ENCODE measurements around the gene DPM1. TPM values are rescaled to one million over a fixed set of nuclear protein-coding genes. Genes with fewer than 3 reads are reported as not detected.

The DPM1 gene
- total RNA-seq, 4 donors from 2014 or later, result 39.0 to 62.0 (median 49.6) TPM

DNA sequence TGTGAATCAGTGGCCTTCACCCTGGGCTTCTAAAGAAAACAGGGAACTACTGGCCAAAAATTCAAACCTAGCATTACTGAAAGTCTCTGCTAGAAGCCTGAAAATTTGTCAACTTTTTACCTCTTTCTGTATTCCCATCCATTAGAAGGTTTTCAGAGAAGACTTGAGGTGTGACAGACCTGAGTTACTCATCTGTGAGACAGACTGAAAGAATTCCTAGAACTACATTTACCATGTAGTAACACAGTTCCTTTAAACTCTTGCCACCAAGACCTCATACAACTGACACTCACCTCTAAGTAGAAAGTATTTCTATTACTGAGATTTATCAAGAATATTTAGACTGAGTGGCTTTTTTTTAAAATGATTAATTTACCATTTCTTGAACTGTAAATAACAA is 4.5 kb downstream of the DPM1 start:
- TF ChIP-seq, protein P1, sequence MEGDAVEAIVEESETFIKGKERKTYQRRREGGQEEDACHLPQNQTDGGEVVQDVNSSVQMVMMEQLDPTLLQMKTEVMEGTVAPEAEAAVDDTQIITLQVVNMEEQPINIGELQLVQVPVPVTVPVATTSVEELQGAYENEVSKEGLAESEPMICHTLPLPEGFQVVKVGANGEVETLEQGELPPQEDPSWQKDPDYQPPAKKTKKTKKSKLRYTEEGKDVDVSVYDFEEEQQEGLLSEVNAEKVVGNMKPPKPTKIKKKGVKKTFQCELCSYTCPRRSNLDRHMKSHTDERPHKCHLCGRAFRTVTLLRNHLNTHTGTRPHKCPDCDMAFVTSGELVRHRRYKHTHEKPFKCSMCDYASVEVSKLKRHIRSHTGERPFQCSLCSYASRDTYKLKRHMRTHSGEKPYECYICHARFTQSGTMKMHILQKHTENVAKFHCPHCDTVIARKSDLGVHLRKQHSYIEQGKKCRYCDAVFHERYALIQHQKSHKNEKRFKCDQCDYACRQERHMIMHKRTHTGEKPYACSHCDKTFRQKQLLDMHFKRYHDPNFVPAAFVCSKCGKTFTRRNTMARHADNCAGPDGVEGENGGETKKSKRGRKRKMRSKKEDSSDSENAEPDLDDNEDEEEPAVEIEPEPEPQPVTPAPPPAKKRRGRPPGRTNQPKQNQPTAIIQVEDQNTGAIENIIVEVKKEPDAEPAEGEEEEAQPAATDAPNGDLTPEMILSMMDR (IDR thresholded peaks at IDR 0.05), result no peak
- DNase-seq (ENCODE audit: low spot score) (no peak), ATAC-seq (ENCODE audit: low FRiP score) (no peak)

GRCh38 chr20:50953196-50953595 is 5.1 kb downstream of the DPM1 start:
- no peak for DNase-seq (ENCODE audit: low spot score)
- no peak for ATAC-seq (ENCODE audit: low FRiP score)
- TF ChIP-seq, protein P1 (IDR thresholded peaks at IDR 0.05), result no peak

DNA sequence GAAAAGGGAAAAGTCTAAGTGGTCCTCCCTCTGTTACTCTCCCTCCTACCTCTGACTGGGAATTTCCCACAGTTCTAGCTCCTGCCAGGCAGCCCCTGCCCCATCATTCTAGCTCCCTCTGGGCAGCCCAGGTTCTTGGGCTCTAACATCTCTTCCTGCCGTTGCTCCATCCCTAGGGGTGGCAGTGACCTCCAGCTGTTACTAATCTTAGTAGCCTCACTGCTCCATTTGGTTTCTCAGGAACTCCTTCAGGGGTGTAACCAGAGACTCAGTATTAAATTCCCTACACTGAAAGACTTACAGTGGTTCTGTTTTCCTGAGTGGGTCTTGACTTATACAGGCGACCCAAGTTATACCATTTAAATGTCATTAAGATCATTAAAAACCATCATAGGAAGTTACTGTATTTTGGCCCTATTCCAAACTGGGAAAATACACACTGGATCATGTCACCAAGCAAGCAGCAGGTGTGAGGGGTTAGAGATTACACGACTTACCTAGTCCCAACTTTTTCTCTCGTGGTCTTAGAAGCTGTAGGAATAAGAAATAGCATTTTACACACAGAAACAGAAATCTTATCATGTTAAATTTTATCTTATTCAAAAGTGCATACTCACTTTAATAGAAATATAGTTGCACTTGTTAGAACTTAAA is 10.1 kb downstream of the DPM1 start:
- ATAC-seq (ENCODE audit: low FRiP score), result no peak
- TF ChIP-seq, protein P1 (IDR thresholded peaks at IDR 0.05), result no peak
- no peak for DNase-seq (ENCODE audit: low spot score)

DNA sequence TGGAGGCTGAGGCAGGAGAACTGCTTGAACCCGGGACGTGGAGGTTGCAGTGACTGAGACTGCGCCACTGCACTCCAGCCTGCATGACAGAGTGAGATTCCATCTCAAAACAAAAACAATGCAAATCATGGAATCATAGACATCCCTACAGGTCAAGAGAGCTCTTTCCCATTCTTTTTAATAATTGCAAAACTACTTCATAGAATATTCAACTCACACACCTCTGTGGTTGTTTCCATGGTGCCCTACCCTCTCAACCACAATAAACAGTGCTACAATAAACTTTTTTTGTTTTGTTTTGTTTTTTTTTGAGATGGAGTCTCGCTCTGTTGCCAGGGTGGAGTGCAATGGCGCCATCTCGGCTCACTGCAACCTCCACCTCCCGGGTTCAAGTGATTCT is 15.3 kb downstream of the DPM1 start:
- ATAC-seq (ENCODE audit: low FRiP score) (no peak), DNase-seq (ENCODE audit: low spot score) (no peak)
- TF ChIP-seq, protein P1 (IDR thresholded peaks at IDR 0.05), result no peak

GRCh38 chr20:50933589-50933988 is 24.7 kb downstream of the DPM1 start:
- DNase-seq (ENCODE audit: low spot score), result no peak
- TF ChIP-seq, protein P1 (IDR thresholded peaks at IDR 0.05), result no peak
- ATAC-seq (ENCODE audit: low FRiP score), result no peak

- no peak for DNase-seq (ENCODE audit: low spot score)
- no peak for ATAC-seq (ENCODE audit: low FRiP score)
- TF ChIP-seq, protein P1 (IDR thresholded peaks at IDR 0.05), result no peak
These were observed 25.5 kb downstream of the DPM1 start for GRCh38 chr20:50932691-50933280.

DNA sequence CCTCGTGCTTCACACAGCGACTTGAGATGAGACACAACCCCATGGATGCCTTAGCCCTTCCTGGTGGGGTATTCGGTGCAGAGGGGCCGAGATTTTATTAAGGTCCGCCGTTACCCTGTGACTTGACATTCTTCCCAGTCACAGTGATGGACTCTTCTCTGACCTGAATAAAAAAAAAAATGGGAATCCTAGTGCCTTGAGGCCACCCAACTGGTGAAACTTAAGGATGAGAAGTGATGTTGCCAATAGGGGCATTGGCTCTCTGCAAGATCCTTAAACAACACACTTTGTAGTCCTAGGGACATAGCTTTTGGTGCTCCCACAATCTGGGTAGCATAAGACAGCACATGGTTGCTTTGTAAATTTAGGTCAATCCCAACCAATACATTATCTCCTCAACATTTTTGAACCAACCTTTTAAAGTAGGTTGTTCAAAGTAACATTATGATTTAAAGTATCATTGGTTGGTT is 26.3 kb downstream of the DPM1 start:
- no peak for ATAC-seq (ENCODE audit: low FRiP score)
- no peak for DNase-seq (ENCODE audit: low spot score)
- TF ChIP-seq, protein P1 (IDR thresholded peaks at IDR 0.05), result no peak
